ENCODE data around the gene BIN1. TPM values are rescaled to one million over a fixed set of nuclear protein-coding genes. Genes with fewer than 3 reads are reported as not detected.

BIN1 gene
- total RNA-seq, 5 donors from 2014 or later (not counting 1 experiment from before 2014, with no cell fraction given), result 144 to 172 (median 151) TPM

DNA sequence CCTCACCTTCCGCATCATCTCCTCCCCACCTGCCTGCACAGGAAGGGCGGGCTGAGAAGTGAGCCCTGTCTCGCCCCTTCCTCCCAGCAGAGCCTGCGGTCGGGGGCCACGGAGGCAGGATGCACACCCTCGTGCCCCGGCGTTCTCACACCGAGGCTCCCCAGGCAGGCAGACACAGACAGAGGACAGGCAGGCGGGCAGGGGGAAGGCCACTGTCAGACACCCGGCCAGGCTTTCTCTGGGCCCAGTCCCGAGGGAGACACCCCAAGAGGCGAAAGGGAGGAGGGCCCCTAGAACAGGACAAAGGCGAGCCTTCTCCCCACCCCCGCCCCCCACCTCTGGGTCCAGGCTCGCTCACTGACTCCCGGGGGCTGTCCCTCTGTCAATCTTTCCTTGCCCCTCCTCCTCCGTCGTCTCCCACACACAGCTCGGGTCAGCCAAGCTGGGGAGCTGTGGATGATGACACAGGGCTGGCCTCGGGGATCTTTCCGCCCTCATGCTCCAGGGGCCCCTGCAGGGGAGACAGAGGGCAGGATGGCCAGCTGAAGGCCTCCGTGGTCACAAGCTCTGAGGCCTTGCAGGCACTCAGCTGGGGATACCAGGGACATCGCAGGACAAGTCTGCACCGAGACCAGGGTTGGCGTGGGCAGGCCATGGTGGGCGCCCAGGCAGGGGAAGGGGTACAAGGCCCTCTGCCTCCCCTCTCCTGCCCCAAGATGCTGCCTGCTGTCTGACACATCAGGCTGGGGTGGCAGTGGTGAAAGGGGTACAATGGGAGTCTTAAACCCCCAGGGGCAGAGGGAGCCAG is 24.9 kb downstream of the BIN1 start:
- ChIA-PET POLR2A (interaction anchor here in 1 of 2 donors (0.7 to 1.1 kb wide), 2 partner anchors 14 to 29 kb away, joined by 3 to 4 read pairs; no protein-coding TSS in a partner anchor), CTCF (interaction anchor here (0.6 to 1.1 kb wide), 3 partner anchors 12 to 15 kb away, joined by 3 to 6 read pairs (median 4); no protein-coding TSS in a partner anchor)
- DNase-seq, result peak; percentile 68 to 89 (median 82)
- peaks cover 82 to 88% (median 85%) of the 10 kb centered on the region in 3 donors for H3K4me1 Mint-ChIP-seq
- no peaks in the 10 kb centered on the region for H3K9me3 Mint-ChIP-seq
- H3K9me3 ChIP-seq, result no peaks in the 10 kb centered on the region
- H3K4me1 ChIP-seq (ENCODE audit: control insufficient read depth in 1 of 2, extremely low read depth in 1 of 2, insufficient read depth in 2 of 2, low read length in 2 of 2), result peaks cover 52 to 100% of the 10 kb centered on the region in 2 experiments
- peak overlapping the region; percentile 98 to 99 for H3K27ac Mint-ChIP-seq
- WGBS (ENCODE audit: insufficient coverage), result 19% methylated on average over 26 of the region's 28 CpGs
- H3K4me3 ChIP-seq (ENCODE audit: control insufficient read depth in 1 of 2, extremely low read depth in 1 of 2, low read length in 1 of 2), result peak overlapping the region; percentile 72 to 75
- H3K27ac ChIP-seq (ENCODE audit: low read length), result peak overlapping the region; percentile 93
- no peaks in the 10 kb centered on the region for H3K27me3 Mint-ChIP-seq
- peak overlapping the region; percentile 85 to 92 (median 86) for H3K4me3 Mint-ChIP-seq
- H3K36me3 Mint-ChIP-seq, result peaks cover 5% of the 10 kb centered on the region
- peak; percentile 80 to 85 (median 84) for ATAC-seq (replicated peaks in 1 of 4)
- H3K36me3 ChIP-seq (ENCODE audit: control insufficient read depth in 2 of 2, extremely low read depth in 1 of 2, insufficient read depth in 1 of 2, low read length in 1 of 2), result peaks cover 0 to 10% of the 10 kb centered on the region in 2 donors
- no peaks in the 10 kb centered on the region for H3K27me3 ChIP-seq (replicated peaks in 1 of 2; ENCODE audit: control insufficient read depth in 2 of 2, extremely low read depth in 1 of 2, insufficient read depth in 2 of 2, low read length in 1 of 2)

DNA sequence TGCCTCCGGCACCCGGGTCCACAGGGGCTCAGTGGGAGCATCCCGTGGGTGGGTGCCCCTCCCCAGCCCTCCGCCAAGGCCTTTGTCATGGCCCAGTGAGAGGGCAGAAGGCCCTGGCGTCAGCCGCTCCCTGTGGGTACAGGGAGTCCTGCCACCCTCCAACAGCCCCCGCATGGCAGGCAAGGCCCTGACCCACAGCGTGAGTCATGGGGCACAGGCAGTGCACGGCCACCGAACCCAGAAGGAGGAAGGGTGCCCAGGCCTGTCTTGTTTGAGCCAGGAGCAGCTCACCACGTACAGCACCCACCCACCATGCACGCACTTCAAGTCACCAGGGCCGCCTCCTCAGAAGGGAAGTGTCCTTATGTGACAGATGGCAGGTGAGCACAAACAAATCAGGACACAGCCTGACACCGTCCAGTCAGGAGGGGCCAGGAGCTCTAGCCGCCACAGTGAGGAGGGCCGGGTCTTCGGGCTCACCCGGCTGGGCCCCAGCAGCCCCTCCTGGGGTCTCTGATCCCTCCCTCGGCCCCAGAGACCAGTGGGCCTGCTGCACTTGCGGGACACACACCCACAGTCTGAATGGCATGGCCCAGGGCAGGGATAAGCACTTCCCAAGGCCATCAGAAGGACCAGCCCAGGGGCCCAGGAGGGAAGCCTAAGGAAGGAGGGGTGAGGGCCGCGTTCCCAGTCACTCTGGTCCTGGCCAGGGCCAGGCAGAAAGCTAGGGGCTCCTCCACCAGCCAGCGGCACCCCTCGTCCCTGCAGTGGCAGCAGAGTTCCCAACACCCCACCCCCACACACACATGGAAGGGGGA is 25.8 kb downstream of the BIN1 start:
- Histone ChIP-seq H3K27me3 (replicated peaks in 1 of 2; ENCODE audit: control insufficient read depth in 2 of 2, extremely low read depth in 1 of 2, insufficient read depth in 2 of 2, low read length in 1 of 2) (no peaks in the 10 kb centered on the region), H3K9me3 (no peaks in the 10 kb centered on the region), H3K4me1 (ENCODE audit: control insufficient read depth in 1 of 2, extremely low read depth in 1 of 2, insufficient read depth in 2 of 2, low read length in 2 of 2) (peaks cover 52 to 100% of the 10 kb centered on the region in 2 experiments), H3K36me3 (ENCODE audit: control insufficient read depth in 2 of 2, extremely low read depth in 1 of 2, insufficient read depth in 1 of 2, low read length in 1 of 2) (peaks cover 2 to 18% of the 10 kb centered on the region in 2 donors), H3K4me3 (ENCODE audit: control insufficient read depth in 1 of 2, extremely low read depth in 1 of 2, low read length in 1 of 2) (peak overlapping the region; percentile 72 to 75), H3K27ac (ENCODE audit: low read length) (peak overlapping the region; percentile 93)
- Mint-ChIP-seq H3K27ac (peak overlapping the region; percentile 98 to 99), H3K36me3 (peaks cover 8% of the 10 kb centered on the region), H3K4me3 (peak overlapping the region; percentile 85 to 92 (median 86)), H3K4me1 (peaks cover 81 to 92% (median 89%) of the 10 kb centered on the region in 3 donors), H3K27me3 (no peaks in the 10 kb centered on the region), H3K9me3 (no peaks in the 10 kb centered on the region)
- POLR2A ChIA-PET, result interaction anchor here (0.5 to 1.1 kb wide), 2 partner anchors 13 to 26 kb away, joined by 3 read pairs; no protein-coding TSS in a partner anchor
- WGBS (ENCODE audit: insufficient coverage), result 4% methylated on average over 20 of the region's 24 CpGs
- CTCF ChIA-PET, result interaction anchor here (0.6 to 1.7 kb wide), 8 partner anchors 10 to 303 kb away, joined by 3 to 7 read pairs (median 4); no protein-coding TSS in a partner anchor
- ATAC-seq (replicated peaks in 1 of 4), result peak; percentile 45 to 57 (median 53)
- DNase-seq, result peak in 34 of 35 experiments; percentile 20 to 73 (median 47)

DNA sequence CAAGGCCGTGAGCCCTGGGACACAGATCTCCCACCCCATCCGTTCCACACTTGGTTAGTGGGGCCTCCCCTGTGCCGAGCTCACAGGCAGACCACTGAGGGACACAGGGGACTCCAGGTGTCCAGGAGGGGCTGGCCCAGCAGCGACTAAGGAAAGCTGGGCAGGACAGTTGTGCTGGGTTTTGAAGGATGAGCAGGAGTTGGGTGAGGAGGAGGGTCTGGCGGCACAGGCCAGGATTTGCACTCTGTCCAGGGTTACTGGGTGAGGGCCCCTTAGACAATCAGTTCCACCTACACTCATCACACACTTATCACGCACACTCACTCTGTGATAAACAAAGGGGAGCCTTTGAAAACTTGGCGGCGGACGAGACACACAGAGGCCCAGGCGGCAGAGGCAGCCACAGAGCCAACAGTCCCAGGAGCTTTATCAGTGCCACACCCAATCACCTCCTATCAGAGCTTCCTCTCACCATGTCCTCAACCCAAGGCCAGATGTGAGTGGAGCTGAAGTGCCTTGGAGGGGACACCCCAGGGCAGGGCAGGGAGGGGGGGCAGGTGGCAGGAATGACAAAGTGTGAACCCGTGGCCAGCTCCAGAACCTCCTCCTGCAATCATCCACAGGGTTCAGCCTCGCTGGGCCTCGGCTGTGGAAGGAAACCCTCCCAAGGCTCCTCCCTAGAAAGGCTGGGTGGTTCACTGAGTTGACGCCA is 26.6 kb downstream of the BIN1 start:
- peaks cover 8% of the 10 kb centered on the region for H3K36me3 Mint-ChIP-seq
- peak overlapping the region; percentile 98 to 99 for H3K27ac Mint-ChIP-seq
- peaks cover 44 to 99% of the 10 kb centered on the region in 2 experiments for H3K4me1 ChIP-seq (ENCODE audit: control insufficient read depth in 1 of 2, extremely low read depth in 1 of 2, insufficient read depth in 2 of 2, low read length in 2 of 2)
- CTCF ChIA-PET, result interaction anchor here (0.6 to 1.7 kb wide), 8 partner anchors 9 to 779 kb away, joined by 3 to 7 read pairs (median 4); no protein-coding TSS in a partner anchor
- H3K4me3 ChIP-seq (ENCODE audit: control insufficient read depth in 1 of 2, extremely low read depth in 1 of 2, low read length in 1 of 2), result peak overlapping the region; percentile 72 to 75
- peak overlapping the region; percentile 93 for H3K27ac ChIP-seq (ENCODE audit: low read length)
- WGBS (ENCODE audit: insufficient coverage), result 14% methylated on average over 7 of the region's 14 CpGs
- H3K4me3 Mint-ChIP-seq, result peak overlapping the region; percentile 85 to 92 (median 86)
- H3K36me3 ChIP-seq (ENCODE audit: control insufficient read depth in 2 of 2, extremely low read depth in 1 of 2, insufficient read depth in 1 of 2, low read length in 1 of 2), result peaks cover 5 to 21% of the 10 kb centered on the region in 2 donors
- H3K27me3 ChIP-seq (replicated peaks in 1 of 2; ENCODE audit: control insufficient read depth in 2 of 2, extremely low read depth in 1 of 2, insufficient read depth in 2 of 2, low read length in 1 of 2), result no peaks in the 10 kb centered on the region
- H3K4me1 Mint-ChIP-seq, result peaks cover 78 to 90% (median 87%) of the 10 kb centered on the region in 3 donors
- H3K9me3 ChIP-seq, result no peaks in the 10 kb centered on the region
- H3K27me3 Mint-ChIP-seq, result no peaks in the 10 kb centered on the region
- POLR2A ChIA-PET, result interaction anchor here in 1 of 2 donors (0.5 kb wide), 1 partner anchor 27 kb away, joined by 3 read pairs; no protein-coding TSS in a partner anchor
- H3K9me3 Mint-ChIP-seq, result no peaks in the 10 kb centered on the region
- DNase-seq, result peak in 29 of 35 experiments; percentile 22 to 72 (median 37)
- ATAC-seq (replicated peaks in 1 of 4), result peak; percentile 34 to 46 (median 40)

DNA sequence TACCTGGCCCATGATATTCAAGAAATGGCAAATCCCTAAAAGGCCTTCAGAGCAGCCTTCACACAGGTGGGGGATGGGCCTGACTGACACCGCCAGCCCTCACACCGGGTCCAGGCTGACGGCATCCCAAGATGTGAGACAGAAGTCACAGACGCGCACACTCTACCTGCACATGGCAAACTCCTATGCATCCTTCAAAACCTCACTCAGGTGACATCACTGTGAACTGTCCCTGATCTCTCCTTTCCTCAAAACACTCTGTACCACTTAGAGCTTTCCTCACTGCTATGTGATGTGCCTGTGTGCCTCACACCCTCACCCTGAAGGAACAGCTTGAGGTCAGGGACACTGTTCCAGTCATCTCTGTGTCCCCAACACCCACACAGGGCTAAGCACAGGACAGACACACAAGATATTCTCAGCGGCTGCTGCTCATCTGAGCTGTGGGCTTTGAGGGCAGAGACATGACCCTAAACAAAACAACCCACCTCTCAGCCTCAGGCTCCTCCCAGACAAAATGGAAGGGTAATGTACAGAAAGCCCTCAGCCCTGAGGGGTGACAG is 27.5 kb downstream of the BIN1 start:
- H3K4me1 ChIP-seq (ENCODE audit: control insufficient read depth in 1 of 2, extremely low read depth in 1 of 2, insufficient read depth in 2 of 2, low read length in 2 of 2), result peaks cover 35 to 95% of the 10 kb centered on the region in 2 experiments
- CTCF ChIA-PET, result interaction anchor here (1.1 to 1.7 kb wide), 4 partner anchors 8 to 12 kb away, joined by 3 to 7 read pairs (median 4); no protein-coding TSS in a partner anchor
- H3K9me3 ChIP-seq, result no peaks in the 10 kb centered on the region
- H3K9me3 Mint-ChIP-seq, result no peaks in the 10 kb centered on the region
- peaks cover 8% of the 10 kb centered on the region for H3K36me3 Mint-ChIP-seq
- H3K4me3 ChIP-seq (ENCODE audit: control insufficient read depth in 1 of 2, extremely low read depth in 1 of 2, low read length in 1 of 2), result peak overlapping the region; percentile 35 to 72
- peak overlapping the region; percentile 93 for H3K27ac ChIP-seq (ENCODE audit: low read length)
- 88% methylated on average over 6 of the region's 6 CpGs for WGBS (ENCODE audit: insufficient coverage)
- H3K27me3 ChIP-seq (replicated peaks in 1 of 2; ENCODE audit: control insufficient read depth in 2 of 2, extremely low read depth in 1 of 2, insufficient read depth in 2 of 2, low read length in 1 of 2), result no peaks in the 10 kb centered on the region
- no peak for DNase-seq
- H3K36me3 ChIP-seq (ENCODE audit: control insufficient read depth in 2 of 2, extremely low read depth in 1 of 2, insufficient read depth in 1 of 2, low read length in 1 of 2), result peaks cover 5 to 28% of the 10 kb centered on the region in 2 donors
- peak overlapping the region; percentile 98 to 99 for H3K27ac Mint-ChIP-seq
- peak overlapping the region; percentile 85 to 92 (median 86) for H3K4me3 Mint-ChIP-seq
- ATAC-seq (replicated peaks in 1 of 4), result no peak
- POLR2A ChIA-PET, result no interaction called here
- no peaks in the 10 kb centered on the region for H3K27me3 Mint-ChIP-seq
- H3K4me1 Mint-ChIP-seq, result peaks cover 77 to 87% (median 86%) of the 10 kb centered on the region in 3 donors

DNA sequence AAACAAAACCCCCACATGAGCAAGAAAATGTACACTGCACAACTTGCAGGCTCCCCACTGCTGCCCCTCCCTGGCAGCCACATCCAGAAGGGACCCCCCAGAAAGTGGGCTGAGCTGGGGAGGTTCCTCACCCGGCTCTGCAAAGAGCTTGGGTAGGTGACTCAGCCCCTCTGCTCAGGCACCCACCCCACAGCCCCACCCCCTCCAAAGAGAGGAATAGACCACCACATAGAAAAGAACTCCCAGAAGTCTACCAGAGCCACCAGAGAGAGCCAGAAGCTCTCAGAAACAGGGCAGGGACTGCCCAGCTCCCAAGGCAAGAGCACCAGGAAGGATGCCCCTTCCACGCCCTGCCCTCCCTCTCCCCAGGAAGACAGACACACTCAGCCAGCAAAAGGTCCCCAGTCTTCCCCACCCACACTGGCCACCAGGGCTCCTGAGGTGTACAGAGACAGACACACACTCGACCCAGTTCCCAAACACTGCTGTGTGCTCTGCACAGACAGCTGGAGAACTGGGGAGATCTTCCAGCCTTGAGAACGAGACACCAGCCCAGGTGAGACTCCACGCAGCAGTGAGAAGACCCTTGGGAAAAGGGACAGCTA is 28.2 kb downstream of the BIN1 start:
- Mint-ChIP-seq H3K36me3 (peaks cover 8% of the 10 kb centered on the region), H3K4me3 (peak overlapping the region; percentile 85 to 92 (median 86)), H3K27me3 (no peaks in the 10 kb centered on the region), H3K4me1 (peaks cover 75 to 85% (median 84%) of the 10 kb centered on the region in 3 donors), H3K27ac (peak overlapping the region; percentile 98 to 99), H3K9me3 (no peaks in the 10 kb centered on the region)
- Histone ChIP-seq H3K27ac (ENCODE audit: low read length) (peak overlapping the region; percentile 93), H3K36me3 (ENCODE audit: control insufficient read depth in 2 of 2, extremely low read depth in 1 of 2, insufficient read depth in 1 of 2, low read length in 1 of 2) (peaks cover 5 to 35% of the 10 kb centered on the region in 2 donors), H3K9me3 (no peaks in the 10 kb centered on the region), H3K4me1 (ENCODE audit: control insufficient read depth in 1 of 2, extremely low read depth in 1 of 2, insufficient read depth in 2 of 2, low read length in 2 of 2) (peaks cover 28 to 93% of the 10 kb centered on the region in 2 experiments), H3K27me3 (replicated peaks in 1 of 2; ENCODE audit: control insufficient read depth in 2 of 2, extremely low read depth in 1 of 2, insufficient read depth in 2 of 2, low read length in 1 of 2) (no peaks in the 10 kb centered on the region), H3K4me3 (ENCODE audit: control insufficient read depth in 1 of 2, extremely low read depth in 1 of 2, low read length in 1 of 2) (no peak overlapping the region)
- no peak for ATAC-seq (replicated peaks in 1 of 4)
- WGBS (ENCODE audit: insufficient coverage), result 60% methylated on average over 4 of the region's 5 CpGs
- ChIA-PET POLR2A (no interaction called here), CTCF (interaction anchor here in 1 of 2 donors (1.1 kb wide), 1 partner anchor 11 kb away, joined by 3 read pairs; no protein-coding TSS in a partner anchor)
- DNase-seq, result no peak
